Right atrium auricular region (tissue), 2 donors: ENCODE measurements around the gene RAP1GAP. TPM values are rescaled to one million over a fixed set of nuclear protein-coding genes. Genes with fewer than 3 reads are reported as not detected.

Experiments
- DNase-seq: peaks from one replicate; pipeline ENCODE4 v3.0.0-alpha.2; 2019; ENCODE audit warnings: low spot score
- H3K27ac ChIP-seq, 2 donors: fragments of 200-600 bp; sonication (generic); 1 replicate in 1 of 2; 2 replicates in 1 of 2; pipeline ENCODE4 v1.5.1; 2016 to 2019
- H3K27me3 ChIP-seq, 2 donors: fragments of 200-600 bp; sonication (generic); one replicate each; pipeline versions ENCODE4 v1.5.1 to v1.6.0; 2017 to 2019
- H3K36me3 ChIP-seq: fragments of 200-600 bp; sonication (generic); one replicate; pipeline ENCODE4 v1.5.1; 2016
- H3K4me1 ChIP-seq, 2 donors: fragments of 200-600 bp; sonication (generic); one replicate each; pipeline versions ENCODE4 v1.5.1 to v1.6.0; 2017 to 2019
- H3K4me3 ChIP-seq, 2 donors: fragments of 200-600 bp; sonication (generic); 1 replicate in 1 of 2; 2 replicates in 1 of 2; pipeline ENCODE4 v1.5.1; 2017 to 2019; ENCODE audit warnings: mild to moderate bottlenecking in 1 of 2, moderate library complexity in 1 of 2
- H3K9me3 ChIP-seq, 2 donors: fragments of 200-600 bp; sonication (generic); one replicate each; pipeline ENCODE4 v1.5.1; 2019
- CTCF ChIP-seq, 2 donors: fragments of 200-600 bp; sonication (generic); IDR thresholded peaks; one replicate each; pipeline ENCODE4 v1.5.1; 2019; ENCODE audit warnings: antibody characterized with exemption in 2 of 2
- total RNA-seq, 2 donors: library from RNA; depleted of rRNA; stranded (reverse); fragments of >200 nt; gene quantifications; one replicate each; pipeline ENCODE4 v1.1.0, GENCODE V29; 2016

The RAP1GAP gene
- total RNA-seq, 2 donors from 2014 or later = 4.0 to 8.4 TPM

- Histone ChIP-seq H3K4me1 (peaks cover 0 to 12% of the 10 kb centered on the region in 2 donors), H3K36me3 (no peaks in the 10 kb centered on the region), H3K4me3 (no peak overlapping the region), H3K9me3 (no peaks in the 10 kb centered on the region), H3K27me3 (no peaks in the 10 kb centered on the region), H3K27ac (no peak overlapping the region)
- TF ChIP-seq CTCF (IDR thresholded peaks at IDR 0.05) = no peak
- DNase-seq = no peak
Observed at GRCh38 chr1:21643624-21644023, 25.5 kb downstream of the RAP1GAP start.

- no peak for DNase-seq
- Histone ChIP-seq H3K27ac (no peak overlapping the region), H3K27me3 (no peaks in the 10 kb centered on the region)
Observed at GRCh38 chr1:21641967-21642739, 27.0 kb downstream of the RAP1GAP start.

GRCh38 chr1:21641537-21641936 lies 27.6 kb downstream of the RAP1GAP start:
- Histone ChIP-seq H3K9me3 (no peaks in the 10 kb centered on the region), H3K27ac (no peak overlapping the region), H3K4me1 (peaks cover 0 to 12% of the 10 kb centered on the region in 2 donors), H3K4me3 (no peak overlapping the region), H3K36me3 (no peaks in the 10 kb centered on the region), H3K27me3 (no peaks in the 10 kb centered on the region)
- DNase-seq = no peak
- no peak for TF ChIP-seq CTCF (IDR thresholded peaks at IDR 0.05)

More at GRCh38 chr1:21641967-21642739, 27.0 kb downstream of the RAP1GAP start:
- Histone ChIP-seq H3K9me3 (no peaks in the 10 kb centered on the region), H3K4me1 (peaks cover 0 to 12% of the 10 kb centered on the region in 2 donors), H3K36me3 (no peaks in the 10 kb centered on the region), H3K4me3 (no peak overlapping the region)
- TF ChIP-seq CTCF (IDR thresholded peaks at IDR 0.05) = no peak

- TF ChIP-seq CTCF (IDR thresholded peaks at IDR 0.05) = no peak
- H3K27me3 ChIP-seq = no peaks in the 10 kb centered on the region
- H3K9me3 ChIP-seq = no peaks in the 10 kb centered on the region
- H3K36me3 ChIP-seq = no peaks in the 10 kb centered on the region
- H3K27ac ChIP-seq = no peak overlapping the region
- peaks cover 0 to 12% of the 10 kb centered on the region in 2 donors for H3K4me1 ChIP-seq
- H3K4me3 ChIP-seq = no peak overlapping the region
- DNase-seq = no peak
Observed at GRCh38 chr1:21641076-21641475, 28.1 kb downstream of the RAP1GAP start.

GRCh38 chr1:21640653-21641052 lies 28.5 kb downstream of the RAP1GAP start:
- TF ChIP-seq CTCF (IDR thresholded peaks at IDR 0.05) = no peak
- Histone ChIP-seq H3K4me1 (peaks cover 0 to 12% of the 10 kb centered on the region in 2 donors), H3K27ac (no peak overlapping the region), H3K9me3 (no peaks in the 10 kb centered on the region), H3K36me3 (no peaks in the 10 kb centered on the region), H3K4me3 (no peak overlapping the region), H3K27me3 (no peaks in the 10 kb centered on the region)
- DNase-seq = no peak
